Mesendoderm (in vitro differentiated cells): ENCODE results near the gene PRDM2.

Experiments used
- DNase-seq: peaks from one replicate; pipeline ENCODE4 v3.0.0; 2013
- H2AK5ac ChIP-seq: 2 replicates; pipeline ENCODE4 v1.6.1; 2013; ENCODE audit warnings: low read length, inconsistent platforms
- H2BK120ac ChIP-seq: 2 replicates; pipeline ENCODE4 v1.6.1; 2013; ENCODE audit warnings: low read depth, mild to moderate bottlenecking, low read length, moderate library complexity, mixed read lengths
- H2BK15ac ChIP-seq: replicated peaks from 2 replicates; pipeline ENCODE4 v1.6.1; 2013; ENCODE audit warnings: low read depth, mild to moderate bottlenecking, moderate library complexity
- H2BK5ac ChIP-seq: 2 replicates; pipeline ENCODE4 v1.6.1; 2013; ENCODE audit warnings: low read length, inconsistent platforms
- H3K18ac ChIP-seq: 2 replicates; pipeline ENCODE4 v1.6.1; 2013; ENCODE audit warnings: mild to moderate bottlenecking, low read length, mixed read lengths
- H3K23ac ChIP-seq: one replicate; pipeline ENCODE4 v1.6.1; 2013; ENCODE audit warnings: low read length
- H3K27ac ChIP-seq: 2 replicates; pipeline ENCODE4 v1.5.1; 2013; ENCODE audit warnings: low read depth, mild to moderate bottlenecking, inconsistent platforms, low read length, moderate library complexity
- H3K27me3 ChIP-seq: 2 replicates; pipeline ENCODE4 v1.6.1; 2013; ENCODE audit warnings: low read length, control low read depth, mild to moderate bottlenecking, inconsistent platforms; ENCODE audit not compliant: insufficient read depth, poor library complexity
- H3K36me3 ChIP-seq: 2 replicates; pipeline ENCODE4 v1.6.1; 2013; ENCODE audit warnings: low read length, inconsistent platforms; ENCODE audit not compliant: control insufficient read depth, insufficient read depth
- H3K4ac ChIP-seq: one replicate; pipeline ENCODE4 v1.6.1; 2013; ENCODE audit warnings: low read depth, mild to moderate bottlenecking, low read length, moderate library complexity
- H3K4me1 ChIP-seq: 2 replicates; pipeline ENCODE4 v1.6.1; 2013; ENCODE audit warnings: low read depth, low read length, inconsistent platforms; ENCODE audit not compliant: control insufficient read depth
- H3K4me2 ChIP-seq: 2 replicates; pipeline ENCODE4 v1.6.1; 2013; ENCODE audit warnings: low read length
- H3K4me3 ChIP-seq: 2 replicates; pipeline ENCODE4 v1.5.1; 2013; ENCODE audit warnings: mild to moderate bottlenecking, low read length
- H3K56ac ChIP-seq: one replicate; pipeline ENCODE4 v1.6.1; 2013; ENCODE audit warnings: low read length
- H3K79me1 ChIP-seq: 2 replicates; pipeline ENCODE4 v1.6.1; 2013; ENCODE audit warnings: low read length, inconsistent platforms
- H3K79me2 ChIP-seq: 2 replicates; pipeline ENCODE4 v1.6.1; 2013; ENCODE audit warnings: mild to moderate bottlenecking, low read length; ENCODE audit not compliant: control insufficient read depth, insufficient read depth
- H3K9ac ChIP-seq: 2 replicates; pipeline ENCODE4 v1.6.1; 2013; ENCODE audit warnings: low read length, inconsistent platforms
- H4K5ac ChIP-seq: one replicate; pipeline ENCODE4 v1.6.1; 2013; ENCODE audit warnings: low read length
- H4K8ac ChIP-seq: one replicate; pipeline ENCODE4 v1.6.1; 2013; ENCODE audit warnings: low read depth, mild to moderate bottlenecking, control low read depth, low read length, moderate library complexity
- WGBS: extraction: QIAGEN DNeasy Blood & Tissue Kit; methylation state at CpG from one replicate; pipeline ENCODE4 v1.1.7; 2013; ENCODE audit warnings: low lambda C conversion rate, missing lambda C conversion rate; ENCODE audit not compliant: insufficient coverage; ENCODE audit errors: extremely low coverage; 5-methylcytosine and 5-hydroxymethylcytosine counted together

Gene PRDM2

GRCh38 chr1:13757693-13758092 is 57.7 kb downstream of the PRDM2 start:
- Histone ChIP-seq H3K27me3 (no peaks in the 10 kb centered on the region), H3K79me1 (peaks cover 31% of the 10 kb centered on the region), H3K27ac (no peak overlapping the region), H3K4me2 (no peak overlapping the region), H4K8ac (no peak overlapping the region), H3K4me3 (no peak overlapping the region), H2BK15ac (no peak overlapping the region), H3K4me1 (no peaks in the 10 kb centered on the region), H2BK5ac (no peak overlapping the region), H4K5ac (no peak overlapping the region), H3K9ac (no peak overlapping the region), H3K79me2 (peaks cover 50% of the 10 kb centered on the region), H3K4ac (no peak overlapping the region), H2BK120ac (no peak overlapping the region), H3K36me3 (peaks cover 3% of the 10 kb centered on the region), H2AK5ac (no peak overlapping the region), H3K56ac (no peak overlapping the region), H3K18ac (no peak overlapping the region), H3K23ac (no peak overlapping the region)
- DNase-seq = no peak
- WGBS = no CpG with 5 or more reads among the region's 2 CpGs

GRCh38 chr1:13759072-13759471 is 59.1 kb downstream of the PRDM2 start:
- Histone ChIP-seq H3K23ac (no peak overlapping the region), H3K4me2 (no peak overlapping the region), H4K8ac (no peak overlapping the region), H3K18ac (no peak overlapping the region), H3K27me3 (no peaks in the 10 kb centered on the region), H2BK120ac (no peak overlapping the region), H2BK15ac (no peak overlapping the region), H3K4me3 (no peak overlapping the region), H2BK5ac (no peak overlapping the region), H3K79me2 (peaks cover 46% of the 10 kb centered on the region), H2AK5ac (no peak overlapping the region), H3K4ac (no peak overlapping the region), H4K5ac (no peak overlapping the region), H3K79me1 (peaks cover 23% of the 10 kb centered on the region), H3K4me1 (no peaks in the 10 kb centered on the region), H3K36me3 (peaks cover 3% of the 10 kb centered on the region), H3K27ac (no peak overlapping the region), H3K9ac (no peak overlapping the region), H3K56ac (no peak overlapping the region)
- DNase-seq = peak; percentile 53
- WGBS = no CpG with 5 or more reads among the region's 4 CpGs

GRCh38 chr1:13760340-13760739 is 60.4 kb downstream of the PRDM2 start:
- H2BK5ac ChIP-seq = no peak overlapping the region
- no peak overlapping the region for H3K4me3 ChIP-seq
- no peak overlapping the region for H3K4me2 ChIP-seq
- no peak overlapping the region for H2BK15ac ChIP-seq
- no peak overlapping the region for H4K8ac ChIP-seq
- no peaks in the 10 kb centered on the region for H3K27me3 ChIP-seq
- H3K23ac ChIP-seq = no peak overlapping the region
- no peak overlapping the region for H3K56ac ChIP-seq
- no peaks in the 10 kb centered on the region for H3K4me1 ChIP-seq
- H3K79me1 ChIP-seq = peaks cover 15% of the 10 kb centered on the region
- no peak overlapping the region for H2BK120ac ChIP-seq
- DNase-seq = no peak
- H3K27ac ChIP-seq = no peak overlapping the region
- no peak overlapping the region for H2AK5ac ChIP-seq
- no peak overlapping the region for H3K4ac ChIP-seq
- peaks cover 40% of the 10 kb centered on the region for H3K79me2 ChIP-seq
- H4K5ac ChIP-seq = no peak overlapping the region
- WGBS = no CpG with 5 or more reads among the region's 2 CpGs
- H3K9ac ChIP-seq = no peak overlapping the region
- no peak overlapping the region for H3K18ac ChIP-seq
- no peaks in the 10 kb centered on the region for H3K36me3 ChIP-seq

- H3K79me2 ChIP-seq = peaks cover 39% of the 10 kb centered on the region
- no peaks in the 10 kb centered on the region for H3K4me1 ChIP-seq
- no peak overlapping the region for H3K27ac ChIP-seq
- H3K9ac ChIP-seq = no peak overlapping the region
- H3K79me1 ChIP-seq = peaks cover 15% of the 10 kb centered on the region
- H4K8ac ChIP-seq = no peak overlapping the region
- H4K5ac ChIP-seq = no peak overlapping the region
- no peaks in the 10 kb centered on the region for H3K36me3 ChIP-seq
- no peak overlapping the region for H3K23ac ChIP-seq
- no peak overlapping the region for H3K4me2 ChIP-seq
- H3K56ac ChIP-seq = no peak overlapping the region
- H2AK5ac ChIP-seq = no peak overlapping the region
- no CpG with 5 or more reads among the region's 5 CpGs for WGBS
- H3K27me3 ChIP-seq = no peaks in the 10 kb centered on the region
- H2BK5ac ChIP-seq = no peak overlapping the region
- H2BK15ac ChIP-seq = no peak overlapping the region
- H3K4me3 ChIP-seq = no peak overlapping the region
- no peak overlapping the region for H3K4ac ChIP-seq
- H3K18ac ChIP-seq = no peak overlapping the region
- peak; percentile 61 for DNase-seq
- no peak overlapping the region for H2BK120ac ChIP-seq
These were observed 60.9 kb downstream of the PRDM2 start for GRCh38 chr1:13760921-13761320.

- no peak overlapping the region for H2BK120ac ChIP-seq
- H3K4ac ChIP-seq = no peak overlapping the region
- peaks cover 36% of the 10 kb centered on the region for H3K79me2 ChIP-seq
- no CpG with 5 or more reads among the region's 9 CpGs for WGBS
- H3K4me2 ChIP-seq = no peak overlapping the region
- H3K56ac ChIP-seq = no peak overlapping the region
- peaks cover 15% of the 10 kb centered on the region for H3K79me1 ChIP-seq
- no peak overlapping the region for H4K8ac ChIP-seq
- H2AK5ac ChIP-seq = no peak overlapping the region
- H3K4me1 ChIP-seq = no peaks in the 10 kb centered on the region
- no peak overlapping the region for H3K27ac ChIP-seq
- no peaks in the 10 kb centered on the region for H3K27me3 ChIP-seq
- no peak overlapping the region for H3K4me3 ChIP-seq
- no peak overlapping the region for H3K9ac ChIP-seq
- no peak overlapping the region for H3K23ac ChIP-seq
- H2BK15ac ChIP-seq = no peak overlapping the region
- no peak for DNase-seq
- H4K5ac ChIP-seq = no peak overlapping the region
- no peak overlapping the region for H3K18ac ChIP-seq
- H2BK5ac ChIP-seq = no peak overlapping the region
- H3K36me3 ChIP-seq = no peaks in the 10 kb centered on the region
These were observed 61.9 kb downstream of the PRDM2 start for GRCh38 chr1:13761883-13762282.

- Histone ChIP-seq H3K4me3 (no peak overlapping the region), H2BK15ac (no peak overlapping the region), H2BK5ac (no peak overlapping the region), H3K4ac (no peak overlapping the region), H3K36me3 (no peaks in the 10 kb centered on the region), H3K27me3 (no peaks in the 10 kb centered on the region), H3K18ac (no peak overlapping the region), H3K4me2 (no peak overlapping the region), H2BK120ac (no peak overlapping the region), H3K27ac (no peak overlapping the region), H2AK5ac (no peak overlapping the region), H3K4me1 (no peaks in the 10 kb centered on the region), H3K79me1 (peaks cover 15% of the 10 kb centered on the region), H4K5ac (no peak overlapping the region), H3K9ac (no peak overlapping the region), H3K56ac (no peak overlapping the region), H4K8ac (no peak overlapping the region), H3K23ac (no peak overlapping the region), H3K79me2 (peaks cover 35% of the 10 kb centered on the region)
- no CpG with 5 or more reads among the region's 8 CpGs for WGBS
- DNase-seq = no peak
These were observed 62.7 kb downstream of the PRDM2 start for GRCh38 chr1:13762642-13763041.
